ENCODE results near the gene PCDH9. TPM values are rescaled to one million over a fixed set of nuclear protein-coding genes. Genes with fewer than 3 reads are reported as not detected.

The PCDH9 gene
- total RNA-seq, 1 donor from 2014 or later: 9.8 TPM

DNA sequence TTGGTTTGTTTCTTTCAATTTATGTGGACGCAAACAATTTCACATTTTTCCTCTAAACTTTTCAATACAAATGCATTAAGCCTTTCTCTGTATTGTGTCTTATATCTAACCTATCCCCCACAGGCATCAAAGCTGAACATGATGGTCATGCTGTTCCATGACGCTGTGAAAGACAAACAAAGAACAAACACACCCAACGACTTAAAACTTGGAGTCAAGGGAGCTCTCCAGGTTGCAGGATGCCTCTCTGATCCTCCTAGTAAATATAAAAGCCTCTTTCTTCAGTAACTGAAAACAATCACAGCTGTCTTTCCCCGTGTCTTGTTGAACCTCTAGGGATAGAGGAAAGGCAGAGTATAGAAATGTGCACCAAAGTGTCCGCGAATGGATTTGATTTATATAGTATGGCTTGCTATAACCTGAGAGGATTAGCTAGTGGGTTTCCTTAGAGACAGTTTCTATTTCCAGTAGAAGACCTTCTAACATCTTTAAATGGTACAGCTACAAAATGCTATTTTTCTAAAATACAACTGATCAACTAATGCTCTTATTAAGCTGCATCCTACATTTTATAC lies 43.1 kb downstream of the PCDH9 start:
- Mint-ChIP-seq H3K36me3 (ENCODE audit: low read depth) (no peaks in the 10 kb centered on the region), H3K27me3 (ENCODE audit: low read depth) (no peaks in the 10 kb centered on the region), H3K27ac (ENCODE audit: unreplicated experiment) (no peak overlapping the region), H3K9me3 (ENCODE audit: low read depth) (no peaks in the 10 kb centered on the region), H3K4me3 (ENCODE audit: unreplicated experiment) (no peak overlapping the region), H3K4me1 (ENCODE audit: low read depth) (peaks cover 4% of the 10 kb centered on the region)
- DNase-seq (ENCODE audit: low spot score): no peak
- TF ChIP-seq, protein P1, sequence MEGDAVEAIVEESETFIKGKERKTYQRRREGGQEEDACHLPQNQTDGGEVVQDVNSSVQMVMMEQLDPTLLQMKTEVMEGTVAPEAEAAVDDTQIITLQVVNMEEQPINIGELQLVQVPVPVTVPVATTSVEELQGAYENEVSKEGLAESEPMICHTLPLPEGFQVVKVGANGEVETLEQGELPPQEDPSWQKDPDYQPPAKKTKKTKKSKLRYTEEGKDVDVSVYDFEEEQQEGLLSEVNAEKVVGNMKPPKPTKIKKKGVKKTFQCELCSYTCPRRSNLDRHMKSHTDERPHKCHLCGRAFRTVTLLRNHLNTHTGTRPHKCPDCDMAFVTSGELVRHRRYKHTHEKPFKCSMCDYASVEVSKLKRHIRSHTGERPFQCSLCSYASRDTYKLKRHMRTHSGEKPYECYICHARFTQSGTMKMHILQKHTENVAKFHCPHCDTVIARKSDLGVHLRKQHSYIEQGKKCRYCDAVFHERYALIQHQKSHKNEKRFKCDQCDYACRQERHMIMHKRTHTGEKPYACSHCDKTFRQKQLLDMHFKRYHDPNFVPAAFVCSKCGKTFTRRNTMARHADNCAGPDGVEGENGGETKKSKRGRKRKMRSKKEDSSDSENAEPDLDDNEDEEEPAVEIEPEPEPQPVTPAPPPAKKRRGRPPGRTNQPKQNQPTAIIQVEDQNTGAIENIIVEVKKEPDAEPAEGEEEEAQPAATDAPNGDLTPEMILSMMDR (IDR thresholded peaks at IDR 0.05): no peak

DNA sequence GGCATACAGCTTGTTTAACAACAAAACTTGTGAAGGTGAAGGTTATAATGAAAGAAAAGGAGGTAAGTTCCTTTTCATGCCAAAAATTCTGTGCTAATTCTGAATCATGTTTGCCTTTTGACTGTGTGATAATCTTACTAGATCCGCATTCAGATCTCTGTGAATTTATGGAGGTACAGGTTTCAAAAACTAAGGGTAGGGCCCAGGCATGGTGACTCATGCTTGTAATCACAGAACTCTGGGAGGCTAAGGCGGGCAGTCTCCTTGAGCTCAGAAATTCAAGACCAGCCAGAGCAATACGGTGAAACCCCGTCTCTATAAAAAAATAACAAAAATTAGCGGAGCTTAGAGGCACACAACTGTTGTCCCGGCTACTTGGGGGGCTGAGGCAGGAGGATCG lies 45.9 kb downstream of the PCDH9 start:
- Mint-ChIP-seq H3K4me3 (ENCODE audit: unreplicated experiment) (no peak overlapping the region), H3K27ac (ENCODE audit: unreplicated experiment) (no peak overlapping the region), H3K4me1 (ENCODE audit: low read depth) (peaks cover 4% of the 10 kb centered on the region), H3K27me3 (ENCODE audit: low read depth) (no peaks in the 10 kb centered on the region), H3K36me3 (ENCODE audit: low read depth) (no peaks in the 10 kb centered on the region), H3K9me3 (ENCODE audit: low read depth) (no peaks in the 10 kb centered on the region)
- DNase-seq (ENCODE audit: low spot score): no peak
- TF ChIP-seq, protein P1 (IDR thresholded peaks at IDR 0.05): no peak

GRCh38 chr13:67183151-67183550 lies 47.0 kb downstream of the PCDH9 start:
- H3K27ac Mint-ChIP-seq (ENCODE audit: unreplicated experiment): no peak overlapping the region
- TF ChIP-seq, protein P1 (IDR thresholded peaks at IDR 0.05): no peak

GRCh38 chr13:67175836-67176459 lies 54.2 kb downstream of the PCDH9 start:
- H3K4me3 Mint-ChIP-seq (ENCODE audit: unreplicated experiment): no peak overlapping the region
- H3K27me3 Mint-ChIP-seq (ENCODE audit: low read depth): no peaks in the 10 kb centered on the region
- peaks cover 3% of the 10 kb centered on the region for H3K9me3 Mint-ChIP-seq (ENCODE audit: low read depth)
- no peaks in the 10 kb centered on the region for H3K4me1 Mint-ChIP-seq (ENCODE audit: low read depth)
- TF ChIP-seq, protein P1 (IDR thresholded peaks at IDR 0.05): no peak
- no peak overlapping the region for H3K27ac Mint-ChIP-seq (ENCODE audit: unreplicated experiment)
- no peaks in the 10 kb centered on the region for H3K36me3 Mint-ChIP-seq (ENCODE audit: low read depth)
- DNase-seq (ENCODE audit: low spot score): no peak

More at GRCh38 chr13:67183151-67183550, 47.0 kb downstream of the PCDH9 start:
- H3K27me3 Mint-ChIP-seq (ENCODE audit: low read depth): no peaks in the 10 kb centered on the region
- H3K36me3 Mint-ChIP-seq (ENCODE audit: low read depth): no peaks in the 10 kb centered on the region
- no peaks in the 10 kb centered on the region for H3K9me3 Mint-ChIP-seq (ENCODE audit: low read depth)
- no peak for DNase-seq (ENCODE audit: low spot score)
- no peak overlapping the region for H3K4me3 Mint-ChIP-seq (ENCODE audit: unreplicated experiment)
- peaks cover 4% of the 10 kb centered on the region for H3K4me1 Mint-ChIP-seq (ENCODE audit: low read depth)

GRCh38 chr13:67168384-67168783 lies 61.8 kb downstream of the PCDH9 start:
- Mint-ChIP-seq H3K4me3 (ENCODE audit: unreplicated experiment) (no peak overlapping the region), H3K27me3 (ENCODE audit: low read depth) (no peaks in the 10 kb centered on the region), H3K4me1 (ENCODE audit: low read depth) (no peaks in the 10 kb centered on the region), H3K27ac (ENCODE audit: unreplicated experiment) (no peak overlapping the region), H3K36me3 (ENCODE audit: low read depth) (no peaks in the 10 kb centered on the region), H3K9me3 (ENCODE audit: low read depth) (no peaks in the 10 kb centered on the region)
- TF ChIP-seq, protein P1 (IDR thresholded peaks at IDR 0.05): no peak
- no peak for DNase-seq (ENCODE audit: low spot score)
